Calu3 (cell line): ENCODE measurements around the gene ZNF358. TPM values are rescaled to one million over a fixed set of nuclear protein-coding genes. Genes with fewer than 3 reads are reported as not detected.
A peak's percentile ranks its signal among the peaks of the same experiment; 100 is the strongest.

ENCODE experiments used
- BruUV-seq: library from RNA; stranded (reverse); fragments of 400-500 nt; replicated peaks from 2 replicates; lab custom pipeline; 2021; lab: Mats Ljungman, UMichigan
- CTCF ChIA-PET: fragments of 300-600 bp; sonication (Branson Sonifier 250); formaldehyde crosslinking; loops from one replicate; lab custom pipeline; 2022; ENCODE audit warnings: antibody characterized with exemption; lab: Charles Lee
- DNase-seq: peaks from one replicate; pipeline ENCODE4 v3.0.0; 2022
- H3K27ac Mint-ChIP-seq: one replicate; pipeline ENCODE4 v1.8.0; 2022; ENCODE audit warnings: mixed read lengths; ENCODE audit not compliant: unreplicated experiment
- H3K27me3 Mint-ChIP-seq: one replicate; pipeline ENCODE4 v1.8.0; 2022; ENCODE audit warnings: mixed read lengths; ENCODE audit not compliant: unreplicated experiment
- H3K36me3 Mint-ChIP-seq: one replicate; pipeline ENCODE4 v1.8.0; 2022; ENCODE audit warnings: mild to moderate bottlenecking, moderate library complexity, mixed read lengths; ENCODE audit not compliant: insufficient read depth, unreplicated experiment
- H3K4me1 Mint-ChIP-seq: one replicate; pipeline ENCODE4 v1.8.0; 2022; ENCODE audit warnings: mild to moderate bottlenecking, low read depth, mixed read lengths; ENCODE audit not compliant: unreplicated experiment
- H3K4me3 Mint-ChIP-seq: one replicate; pipeline ENCODE4 v1.8.0; 2022; ENCODE audit warnings: mild to moderate bottlenecking, low read depth, moderate library complexity, mixed read lengths; ENCODE audit not compliant: unreplicated experiment
- H3K9me3 Mint-ChIP-seq: one replicate; pipeline ENCODE4 v1.8.0; 2022; ENCODE audit warnings: low read depth, mixed read lengths; ENCODE audit not compliant: unreplicated experiment
- CTCF ChIP-seq: fragments of 200-600 bp; IDR thresholded peaks from one replicate; pipeline ENCODE4 v1.8.0; 2022; ENCODE audit warnings: antibody characterized with exemption; ENCODE audit not compliant: unreplicated experiment
- intact Hi-C: fragments of 100-400 bp; cut with micrococcal nuclease; formaldehyde crosslinking; loops from one replicate; pipeline ENCODE4 v1.10.0; 2022; ENCODE audit not compliant: unreplicated experiment
- total RNA-seq: library from RNA; stranded (reverse); gene quantifications from 2 replicates; pipeline ENCODE4 v1.2.3, GENCODE V29; 2022

Gene ZNF358
- total RNA-seq, 1 experiment from 2014 or later = 23.8 TPM

GRCh38 chr19:7522923-7523667, 7.2 kb downstream of the ZNF358 start:
- peak overlapping the region; percentile 83 for H3K27ac Mint-ChIP-seq
- no peak for TF ChIP-seq CTCF
- H3K9me3 Mint-ChIP-seq = no peaks in the 10 kb centered on the region
- peaks cover 25% of the 10 kb centered on the region for H3K36me3 Mint-ChIP-seq
- H3K4me1 Mint-ChIP-seq = peaks cover 9% of the 10 kb centered on the region
- no peak for DNase-seq
- H3K4me3 Mint-ChIP-seq = peak overlapping the region; percentile 62
- CTCF ChIA-PET = interaction anchor here (0.5 to 0.8 kb wide), 2 partner anchors 150 to 169 kb away, joined by 3 to 4 read pairs; no protein-coding TSS in a partner anchor
- no peaks in the 10 kb centered on the region for H3K27me3 Mint-ChIP-seq
- intact Hi-C loops = no loop called here
- TSS peak; percentile 15 for BruUV-seq

GRCh38 chr19:7524523-7524922, 8.6 kb downstream of the ZNF358 start:
- Mint-ChIP-seq H3K27ac (no peak overlapping the region), H3K9me3 (no peaks in the 10 kb centered on the region), H3K4me1 (peaks cover 9% of the 10 kb centered on the region), H3K4me3 (no peak overlapping the region), H3K27me3 (no peaks in the 10 kb centered on the region), H3K36me3 (peaks cover 31% of the 10 kb centered on the region)
- TF ChIP-seq CTCF = no peak
- no TSS peak for BruUV-seq
- no peak for DNase-seq
- intact Hi-C loops = no loop called here
- CTCF ChIA-PET = no interaction called here

- intact Hi-C loops = no loop called here
Measured at GRCh38 chr19:7524992-7525739, 9.3 kb downstream of the ZNF358 start.

More at GRCh38 chr19:7524992-7525739, 9.3 kb downstream of the ZNF358 start:
- no peak overlapping the region for H3K27ac Mint-ChIP-seq
- no TSS peak for BruUV-seq
- H3K27me3 Mint-ChIP-seq = no peaks in the 10 kb centered on the region
- peaks cover 31% of the 10 kb centered on the region for H3K36me3 Mint-ChIP-seq
- H3K4me1 Mint-ChIP-seq = peaks cover 9% of the 10 kb centered on the region
- TF ChIP-seq CTCF = no peak
- H3K4me3 Mint-ChIP-seq = no peak overlapping the region
- CTCF ChIA-PET = no interaction called here
- no peak for DNase-seq
- H3K9me3 Mint-ChIP-seq = no peaks in the 10 kb centered on the region
